Mucosa of gallbladder (tissue), 1 donor: ENCODE measurements around the gene PCDHB9. TPM values are rescaled to one million over a fixed set of nuclear protein-coding genes. Genes with fewer than 3 reads are reported as not detected.
"Not testable (repeated sequence)": the region's sequence is repeated elsewhere in the genome, so short reads cannot be mapped to it uniquely, and the experiment has no call there.

Experiments
- DNase-seq: peaks from one replicate; pipeline ENCODE4 v3.0.0-alpha.2; 2020; ENCODE audit warnings: low spot score
- total RNA-seq: library from RNA; stranded (reverse); gene quantifications from one replicate; pipeline ENCODE4 v1.2.1, GENCODE V29; 2021
- donor health status: DM: no; HTN: no; CAD: no.

PCDHB9 gene
- total RNA-seq, 1 donor from 2014 or later, result 2.1 TPM

DNA sequence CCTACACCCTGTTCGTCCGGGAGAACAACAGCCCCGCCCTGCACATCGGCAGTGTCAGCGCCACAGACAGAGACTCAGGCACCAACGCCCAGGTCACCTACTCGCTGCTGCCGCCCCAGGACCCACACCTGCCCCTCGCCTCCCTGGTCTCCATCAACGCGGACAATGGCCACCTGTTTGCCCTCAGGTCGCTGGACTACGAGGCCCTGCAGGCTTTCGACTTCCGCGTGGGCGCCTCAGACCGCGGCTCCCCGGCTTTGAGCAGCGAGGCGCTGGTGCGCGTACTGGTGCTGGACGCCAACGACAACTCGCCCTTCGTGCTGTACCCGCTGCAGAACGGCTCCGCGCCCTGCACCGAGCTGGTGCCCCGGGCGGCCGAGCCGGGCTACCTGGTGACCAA, 1.7 kb downstream of the PCDHB9 start:
- DNase-seq, result not testable (repeated sequence)

GRCh38 chr5:141189131-141189530, 2.2 kb downstream of the PCDHB9 start:
- not testable (repeated sequence) for DNase-seq

- DNase-seq, result no peak
Observed at GRCh38 chr5:141192110-141192725, 5.3 kb downstream of the PCDHB9 start, which contains the start of gene PCDHB10. Gene PCDHB10 (plus strand): TSS chr5:141192353. CDS start chr5:141192553, 200 bp downstream.

DNA sequence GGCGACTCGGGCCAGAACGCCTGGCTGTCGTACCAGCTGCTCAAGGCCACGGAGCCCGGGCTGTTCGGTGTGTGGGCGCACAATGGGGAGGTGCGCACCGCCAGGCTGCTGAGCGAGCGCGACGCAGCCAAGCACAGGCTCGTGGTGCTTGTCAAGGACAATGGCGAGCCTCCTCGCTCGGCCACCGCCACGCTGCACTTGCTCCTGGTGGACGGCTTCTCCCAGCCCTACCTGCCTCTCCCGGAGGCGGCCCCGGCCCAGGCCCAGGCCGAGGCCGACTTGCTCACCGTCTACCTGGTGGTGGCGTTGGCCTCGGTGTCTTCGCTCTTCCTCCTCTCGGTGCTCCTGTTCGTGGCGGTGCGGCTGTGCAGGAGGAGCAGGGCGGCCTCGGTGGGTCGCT, 7.4 kb downstream of the PCDHB9 start:
- DNase-seq, result not testable (repeated sequence)

GRCh38 chr5:141196363-141196762, 9.4 kb downstream of the PCDHB9 start:
- no peak for DNase-seq

GRCh38 chr5:141199359-141200235, 12.6 kb downstream of the PCDHB9 start, which contains the start of gene PCDHB11:
Gene PCDHB11 (plus strand): TSS chr5:141199627. CDS start chr5:141199775, 148 bp downstream.
- no peak for DNase-seq

DNA sequence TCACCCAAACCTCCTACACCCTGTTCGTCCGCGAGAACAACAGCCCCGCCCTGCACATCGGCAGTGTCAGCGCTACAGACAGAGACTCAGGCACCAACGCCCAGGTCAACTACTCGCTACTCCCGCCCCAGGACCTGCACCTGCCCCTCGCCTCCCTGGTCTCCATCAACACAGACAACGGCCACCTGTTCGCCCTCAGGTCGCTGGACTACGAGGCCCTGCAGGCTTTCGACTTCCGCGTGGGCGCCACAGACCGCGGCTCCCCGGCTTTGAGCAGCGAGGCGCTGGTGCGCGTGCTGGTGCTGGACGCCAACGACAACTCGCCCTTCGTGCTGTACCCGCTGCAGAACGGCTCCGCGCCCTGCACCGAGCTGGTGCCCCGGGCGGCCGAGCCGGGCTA, 14.2 kb downstream of the PCDHB9 start:
- not testable (repeated sequence) for DNase-seq

DNA sequence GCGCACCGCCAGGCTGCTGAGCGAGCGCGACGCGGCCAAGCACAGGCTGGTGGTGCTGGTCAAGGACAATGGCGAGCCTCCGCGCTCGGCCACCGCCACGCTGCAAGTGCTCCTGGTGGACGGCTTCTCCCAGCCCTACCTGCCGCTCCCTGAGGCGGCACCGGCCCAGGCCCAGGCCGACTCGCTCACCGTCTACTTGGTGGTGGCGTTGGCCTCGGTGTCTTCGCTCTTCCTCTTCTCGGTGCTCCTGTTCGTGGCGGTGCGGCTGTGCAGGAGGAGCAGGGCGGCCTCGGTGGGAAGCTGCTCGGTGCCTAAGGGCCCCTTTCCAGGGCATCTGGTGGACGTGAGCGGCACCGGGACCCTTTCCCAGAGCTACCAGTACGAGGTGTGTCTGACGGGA, 14.7 kb downstream of the PCDHB9 start:
- DNase-seq, result not testable (repeated sequence)

DNA sequence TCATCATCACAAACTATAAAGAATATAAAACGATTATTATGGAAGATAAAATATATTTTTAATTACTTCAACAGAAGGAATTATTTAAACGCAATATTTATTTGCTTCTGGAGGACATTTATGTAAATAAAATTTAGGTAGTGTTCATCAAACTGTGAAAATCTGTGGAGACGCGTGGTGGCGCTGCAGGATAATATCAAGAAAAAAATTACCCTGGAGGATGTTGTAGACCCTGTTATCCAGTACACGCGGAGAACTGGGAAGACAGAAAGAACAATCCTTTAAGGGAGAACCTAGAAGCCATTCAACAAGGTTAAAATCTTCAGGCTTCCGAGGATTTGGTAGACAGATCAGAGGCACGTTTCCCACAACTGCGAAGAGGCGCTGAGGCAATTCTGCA, 21.5 kb downstream of the PCDHB9 start, which contains the start of gene PCDHB12:
Gene PCDHB12, plus strand, starts transcription at position 242 of the 400 bp plus-strand sequence. CDS start 189 bp downstream, outside the sequence.
- no peak for DNase-seq

DNA sequence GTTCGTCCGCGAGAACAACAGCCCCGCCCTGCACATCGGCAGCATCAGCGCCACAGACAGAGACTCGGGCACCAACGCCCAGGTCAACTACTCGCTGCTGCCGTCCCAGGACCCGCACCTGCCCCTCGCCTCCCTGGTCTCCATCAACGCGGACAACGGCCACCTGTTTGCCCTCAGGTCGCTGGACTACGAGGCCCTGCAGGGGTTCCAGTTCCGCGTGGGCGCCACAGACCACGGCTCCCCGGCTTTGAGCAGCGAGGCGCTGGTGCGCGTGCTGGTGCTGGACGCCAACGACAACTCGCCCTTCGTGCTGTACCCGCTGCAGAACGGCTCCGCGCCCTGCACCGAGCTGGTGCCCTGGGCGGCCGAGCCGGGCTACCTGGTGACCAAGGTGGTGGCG, 23.3 kb downstream of the PCDHB9 start:
- not testable (repeated sequence) for DNase-seq

DNA sequence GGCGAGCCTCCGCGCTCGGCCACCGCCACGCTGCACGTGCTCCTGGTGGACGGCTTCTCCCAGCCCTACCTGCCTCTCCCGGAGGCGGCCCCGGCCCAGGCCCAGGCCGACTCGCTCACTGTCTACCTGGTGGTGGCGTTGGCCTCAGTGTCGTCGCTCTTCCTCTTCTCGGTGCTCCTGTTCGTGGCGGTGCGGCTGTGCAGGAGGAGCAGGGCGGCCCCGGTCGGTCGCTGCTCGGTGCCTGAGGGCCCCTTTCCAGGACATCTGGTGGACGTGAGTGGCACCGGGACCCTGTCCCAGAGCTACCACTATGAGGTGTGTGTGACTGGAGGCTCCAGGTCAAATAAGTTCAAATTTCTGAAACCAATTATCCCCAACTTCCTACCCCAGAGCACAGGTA, 23.9 kb downstream of the PCDHB9 start:
- DNase-seq, result not testable (repeated sequence)

DNA sequence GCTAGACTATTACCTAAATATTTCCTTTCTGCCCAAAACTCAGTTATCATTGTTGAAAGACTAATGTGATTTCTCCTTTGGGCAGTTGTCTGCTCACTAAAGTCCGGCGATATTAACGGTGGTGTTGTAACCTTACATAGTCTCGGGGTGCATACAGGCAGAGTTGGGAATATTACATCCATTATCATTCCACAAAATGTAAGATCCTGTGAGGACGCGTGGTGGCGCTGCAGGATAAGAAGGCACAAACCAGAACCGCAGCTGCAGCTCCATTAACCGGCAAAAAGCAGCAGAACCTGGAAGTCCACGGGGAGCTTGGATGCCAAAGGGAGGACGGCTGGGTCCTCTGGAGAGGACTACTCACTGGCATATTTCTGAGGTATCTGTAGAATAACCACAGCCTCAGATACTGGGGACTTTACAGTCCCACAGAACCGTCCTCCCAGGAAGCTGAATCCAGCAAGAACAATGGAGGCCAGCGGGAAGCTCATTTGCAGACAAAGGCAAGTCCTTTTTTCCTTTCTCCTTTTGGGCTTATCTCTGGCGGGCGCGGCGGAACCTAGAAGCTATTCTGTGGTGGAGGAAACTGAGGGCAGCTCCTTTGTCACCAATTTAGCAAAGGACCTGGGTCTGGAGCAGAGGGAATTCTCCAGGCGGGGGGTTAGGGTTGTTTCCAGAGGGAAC, 26.8 kb downstream of the PCDHB9 start, which contains the start of gene PCDHB13:
Gene PCDHB13, plus strand, starts transcription at position 264 of the 684 bp plus-strand sequence. Its CDS starts 205 bp downstream, at position 469.
- DNase-seq, result peak; percentile 53

DNA sequence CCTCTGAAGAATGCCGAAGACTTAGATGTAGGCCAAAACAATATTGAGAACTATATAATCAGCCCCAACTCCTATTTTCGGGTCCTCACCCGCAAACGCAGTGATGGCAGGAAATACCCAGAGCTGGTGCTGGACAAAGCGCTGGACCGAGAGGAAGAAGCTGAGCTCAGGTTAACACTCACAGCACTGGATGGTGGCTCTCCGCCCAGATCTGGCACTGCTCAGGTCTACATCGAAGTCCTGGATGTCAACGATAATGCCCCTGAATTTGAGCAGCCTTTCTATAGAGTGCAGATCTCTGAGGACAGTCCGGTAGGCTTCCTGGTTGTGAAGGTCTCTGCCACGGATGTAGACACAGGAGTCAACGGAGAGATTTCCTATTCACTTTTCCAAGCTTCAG, 27.6 kb downstream of the PCDHB9 start:
- not testable (repeated sequence) for DNase-seq

GRCh38 chr5:141215504-141215903, 28.5 kb downstream of the PCDHB9 start:
- not testable (repeated sequence) for DNase-seq

GRCh38 chr5:141216035-141216434, 29.1 kb downstream of the PCDHB9 start:
- DNase-seq, result not testable (repeated sequence)

GRCh38 chr5:141223112-141223783, 36.3 kb downstream of the PCDHB9 start, which contains the start of gene PCDHB14:
Gene PCDHB14 (plus strand): TSS chr5:141223343. CDS start chr5:141223506, 163 bp downstream.
- no peak for DNase-seq

DNA sequence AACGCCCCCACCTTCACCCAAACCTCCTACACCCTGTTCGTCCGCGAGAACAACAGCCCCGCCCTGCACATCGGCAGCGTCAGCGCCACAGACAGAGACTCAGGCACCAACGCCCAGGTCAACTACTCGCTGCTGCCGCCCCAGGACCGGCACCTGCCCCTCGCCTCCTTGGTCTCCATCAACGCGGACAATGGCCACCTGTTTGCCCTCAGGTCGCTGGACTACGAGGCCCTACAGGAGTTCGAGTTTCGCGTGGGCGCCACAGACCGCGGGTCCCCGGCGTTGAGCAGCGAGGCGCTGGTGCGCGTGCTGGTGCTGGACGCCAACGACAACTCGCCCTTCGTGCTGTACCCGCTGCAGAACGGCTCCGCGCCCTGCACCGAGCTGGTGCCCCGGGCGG, 37.9 kb downstream of the PCDHB9 start:
- DNase-seq, result not testable (repeated sequence)

DNA sequence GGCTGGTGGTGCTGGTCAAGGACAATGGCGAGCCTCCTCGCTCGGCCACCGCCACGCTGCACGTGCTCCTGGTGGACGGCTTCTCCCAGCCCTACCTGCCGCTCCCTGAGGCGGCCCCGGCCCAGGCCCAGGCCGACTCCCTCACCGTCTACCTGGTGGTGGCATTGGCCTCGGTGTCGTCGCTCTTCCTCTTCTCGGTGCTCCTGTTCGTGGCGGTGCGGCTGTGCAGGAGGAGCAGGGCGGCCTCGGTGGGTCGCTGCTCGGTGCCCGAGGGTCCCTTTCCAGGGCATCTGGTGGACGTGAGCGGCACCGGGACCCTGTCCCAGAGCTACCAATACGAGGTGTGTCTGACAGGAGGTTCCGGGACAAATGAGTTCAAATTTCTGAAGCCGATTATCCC, 38.5 kb downstream of the PCDHB9 start:
- DNase-seq, result not testable (repeated sequence)

DNA sequence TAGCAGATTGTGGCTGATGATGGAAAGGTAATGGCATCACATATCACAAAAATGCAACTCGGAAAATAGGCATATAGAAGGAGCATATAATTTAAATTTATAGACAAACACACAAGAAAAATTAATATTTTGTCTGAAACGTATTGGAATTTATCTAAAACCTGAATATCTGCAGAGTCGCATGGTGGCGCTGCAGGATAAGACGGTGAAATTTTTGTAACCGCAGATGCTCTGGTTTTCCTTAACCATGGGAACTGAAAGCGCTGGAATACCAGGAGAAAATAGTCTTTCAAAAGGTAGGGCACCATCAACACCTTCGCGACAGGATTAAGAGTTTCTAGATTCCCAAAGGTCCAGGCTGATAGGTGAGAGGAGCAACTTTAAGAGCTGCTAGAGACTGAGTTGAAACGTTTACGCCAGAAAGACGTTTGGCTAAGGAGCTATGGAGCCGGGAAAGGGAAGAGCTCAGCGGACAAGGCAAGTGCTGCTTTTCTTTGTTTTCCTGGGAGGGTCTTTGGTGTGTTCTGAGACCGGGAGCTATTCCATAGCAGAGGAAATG, 47.2 kb downstream of the PCDHB9 start:
- no peak for DNase-seq

DNA sequence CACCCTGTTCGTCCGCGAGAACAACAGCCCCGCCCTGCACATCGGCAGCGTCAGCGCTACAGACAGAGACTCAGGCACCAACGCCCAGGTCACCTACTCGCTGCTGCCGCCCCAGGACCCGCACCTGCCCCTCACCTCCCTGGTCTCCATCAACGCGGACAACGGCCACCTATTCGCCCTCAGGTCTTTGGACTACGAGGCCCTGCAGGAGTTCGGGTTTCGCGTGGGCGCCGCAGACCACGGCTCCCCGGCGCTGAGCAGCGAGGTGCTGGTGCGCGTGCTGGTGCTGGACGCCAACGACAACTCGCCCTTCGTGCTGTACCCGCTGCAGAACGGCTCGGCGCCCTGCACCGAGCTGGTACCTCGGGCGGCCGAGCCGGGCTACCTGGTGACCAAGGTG, 49.0 kb downstream of the PCDHB9 start:
- not testable (repeated sequence) for DNase-seq
